Measurements from ENCODE around the gene RHOBTB1.

DNA sequence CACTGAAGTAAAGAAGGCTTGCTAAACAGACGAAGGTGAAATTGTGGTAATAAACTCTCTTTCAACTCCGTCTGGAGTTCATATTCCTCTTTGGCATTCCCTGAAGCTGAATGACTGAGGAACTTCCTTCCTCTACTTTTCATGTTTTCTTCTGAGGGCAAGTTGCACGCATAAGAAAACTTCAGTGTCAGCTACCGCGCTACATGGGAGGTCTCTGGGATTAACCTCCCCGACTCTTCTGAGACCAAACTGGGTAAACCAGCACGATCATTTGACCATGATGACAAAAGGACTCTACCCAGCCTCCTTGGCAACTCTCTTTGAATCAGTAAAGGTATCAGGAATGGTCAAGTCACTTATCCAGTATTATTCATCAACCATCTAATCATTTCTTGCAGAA lies 44.7 kb downstream of the RHOBTB1 start:
- TF ChIP-seq, protein P1, sequence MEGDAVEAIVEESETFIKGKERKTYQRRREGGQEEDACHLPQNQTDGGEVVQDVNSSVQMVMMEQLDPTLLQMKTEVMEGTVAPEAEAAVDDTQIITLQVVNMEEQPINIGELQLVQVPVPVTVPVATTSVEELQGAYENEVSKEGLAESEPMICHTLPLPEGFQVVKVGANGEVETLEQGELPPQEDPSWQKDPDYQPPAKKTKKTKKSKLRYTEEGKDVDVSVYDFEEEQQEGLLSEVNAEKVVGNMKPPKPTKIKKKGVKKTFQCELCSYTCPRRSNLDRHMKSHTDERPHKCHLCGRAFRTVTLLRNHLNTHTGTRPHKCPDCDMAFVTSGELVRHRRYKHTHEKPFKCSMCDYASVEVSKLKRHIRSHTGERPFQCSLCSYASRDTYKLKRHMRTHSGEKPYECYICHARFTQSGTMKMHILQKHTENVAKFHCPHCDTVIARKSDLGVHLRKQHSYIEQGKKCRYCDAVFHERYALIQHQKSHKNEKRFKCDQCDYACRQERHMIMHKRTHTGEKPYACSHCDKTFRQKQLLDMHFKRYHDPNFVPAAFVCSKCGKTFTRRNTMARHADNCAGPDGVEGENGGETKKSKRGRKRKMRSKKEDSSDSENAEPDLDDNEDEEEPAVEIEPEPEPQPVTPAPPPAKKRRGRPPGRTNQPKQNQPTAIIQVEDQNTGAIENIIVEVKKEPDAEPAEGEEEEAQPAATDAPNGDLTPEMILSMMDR (IDR thresholded peaks at IDR 0.05 in 4 of 5, conservative IDR thresholded peaks at IDR 0.05 in 1 of 5), result no peak
- TF ChIP-seq POLR2A (IDR thresholded peaks at IDR 0.05), result no peak
